Stimulated activated CD4-positive, alpha-beta T cell treated with anti-CD3 and anti-CD28 coated beads, Interleukin-2, amount 100 ng/mL, for 24 hours (primary cell): ENCODE results near the gene BLVRA.
"Not testable (repeated sequence)": the region's sequence is repeated elsewhere in the genome, so short reads cannot be mapped to it uniquely, and the experiment has no call there.

Experiments
- DNase-seq, 2 donors: peaks; one replicate each; pipeline ENCODE4 v3.0.0-alpha.2; 2020

The BLVRA gene

GRCh38 chr7:43758029-43758821 lies at the start of gene BLVRA:
BLVRA (plus strand) TSS chr7:43758680; CDS start chr7:43771159, 12,479 bp downstream.
- DNase-seq: peak; percentile 69 to 73

- no peak for DNase-seq
These were observed 47.0 kb upstream of the BLVRA start for GRCh38 chr7:43711503-43711902.

- DNase-seq: not testable (repeated sequence)
These were observed 42.5 kb upstream of the BLVRA start for GRCh38 chr7:43715966-43716365.

GRCh38 chr7:43716598-43716997 lies 41.9 kb upstream of the BLVRA start:
- no peak for DNase-seq

- DNase-seq: no peak
These were observed 37.2 kb upstream of the BLVRA start for GRCh38 chr7:43721193-43721806.

GRCh38 chr7:43723007-43723341 lies 35.5 kb upstream of the BLVRA start:
- DNase-seq: no peak

GRCh38 chr7:43725251-43725650 lies 33.2 kb upstream of the BLVRA start:
- no peak for DNase-seq

- no peak for DNase-seq
These were observed 32.0 kb upstream of the BLVRA start for GRCh38 chr7:43726466-43726865.

- DNase-seq: no peak
These were observed 31.5 kb upstream of the BLVRA start for GRCh38 chr7:43727003-43727402.

GRCh38 chr7:43727494-43727893 lies 31.0 kb upstream of the BLVRA start:
- no peak for DNase-seq

- peak; percentile 83 for DNase-seq
These were observed 29.1 kb upstream of the BLVRA start, which contains the start of gene COA1 for GRCh38 chr7:43729214-43729923. COA1 (minus strand) TSS chr7:43729523; CDS start chr7:43648614, 80,909 bp downstream.

GRCh38 chr7:43729924-43730248 lies 28.6 kb upstream of the BLVRA start:
- DNase-seq: no peak

- not testable (repeated sequence) for DNase-seq
These were observed 27.0 kb upstream of the BLVRA start for GRCh38 chr7:43731494-43731893.

GRCh38 chr7:43734575-43735332 lies 23.7 kb upstream of the BLVRA start:
- DNase-seq: not testable (repeated sequence)

GRCh38 chr7:43735403-43735801 lies 23.1 kb upstream of the BLVRA start:
- no peak for DNase-seq

GRCh38 chr7:43735802-43736603 lies 22.5 kb upstream of the BLVRA start:
- peak; percentile 37 to 50 for DNase-seq

- no peak for DNase-seq
These were observed 20.9 kb upstream of the BLVRA start for GRCh38 chr7:43737467-43738127.

GRCh38 chr7:43742692-43743091 lies 15.8 kb upstream of the BLVRA start:
- no peak for DNase-seq

- DNase-seq: no peak
These were observed 11.0 kb upstream of the BLVRA start for GRCh38 chr7:43747328-43748105.

GRCh38 chr7:43749383-43749940 lies 9.0 kb upstream of the BLVRA start:
- no peak for DNase-seq
